GM19397 (cell line): Measurements from ENCODE around the gene DCUN1D1.

ENCODE experiments used
- ATAC-seq: cut with Tn5 transposase; IDR thresholded peaks from one replicate; pipeline ENCODE4 v1.9.1; 2021; ENCODE audit warnings: mild to moderate bottlenecking, moderate library complexity; ENCODE audit not compliant: unreplicated experiment

The DCUN1D1 gene

GRCh38 chr3:182973047-182973446 lies 7.3 kb downstream of the DCUN1D1 start:
- no peak for ATAC-seq

- no peak for ATAC-seq
These were observed 8.0 kb downstream of the DCUN1D1 start for GRCh38 chr3:182972387-182972786.

- no peak for ATAC-seq
These were observed 8.7 kb downstream of the DCUN1D1 start for GRCh38 chr3:182971637-182972036.

GRCh38 chr3:182970811-182971418 lies 9.4 kb downstream of the DCUN1D1 start:
- ATAC-seq = no peak

- ATAC-seq = no peak
These were observed 10.5 kb downstream of the DCUN1D1 start for GRCh38 chr3:182969853-182970252.

GRCh38 chr3:182969277-182969676 lies 11.1 kb downstream of the DCUN1D1 start:
- ATAC-seq = no peak

- peak; percentile 48 for ATAC-seq
These were observed 12.8 kb downstream of the DCUN1D1 start for GRCh38 chr3:182967218-182968204.

GRCh38 chr3:182965861-182966366 lies 14.4 kb downstream of the DCUN1D1 start:
- no peak for ATAC-seq

- ATAC-seq = no peak
These were observed 16.2 kb downstream of the DCUN1D1 start for GRCh38 chr3:182964179-182964578.

- ATAC-seq = no peak
These were observed 18.2 kb downstream of the DCUN1D1 start for GRCh38 chr3:182962166-182962565.

GRCh38 chr3:182959474-182960350 lies 20.6 kb downstream of the DCUN1D1 start:
- no peak for ATAC-seq

- ATAC-seq = no peak
These were observed 22.6 kb downstream of the DCUN1D1 start for GRCh38 chr3:182957676-182958266.

- no peak for ATAC-seq
These were observed 23.1 kb downstream of the DCUN1D1 start for GRCh38 chr3:182957226-182957625.

GRCh38 chr3:182954553-182955235 lies 25.6 kb downstream of the DCUN1D1 start:
- peak; percentile 52 for ATAC-seq

- ATAC-seq = no peak
These were observed 30.6 kb downstream of the DCUN1D1 start for GRCh38 chr3:182949688-182950087.

- ATAC-seq = no peak
These were observed 32.0 kb downstream of the DCUN1D1 start for GRCh38 chr3:182948305-182948704.

GRCh38 chr3:182947888-182948287 lies 32.5 kb downstream of the DCUN1D1 start:
- no peak for ATAC-seq

GRCh38 chr3:182941719-182942118 lies 38.6 kb downstream of the DCUN1D1 start:
- ATAC-seq = no peak

- no peak for ATAC-seq
These were observed 40.0 kb downstream of the DCUN1D1 start for GRCh38 chr3:182940266-182940808.
